ENCODE measurements around the gene TNF. TPM values are rescaled to one million over a fixed set of nuclear protein-coding genes. Genes with fewer than 3 reads are reported as not detected.

The TNF gene
- total and polyA plus RNA-seq, 3 donors from 2014 or later = 0.24 to 1.1 (median 0.31) TPM

GRCh38 chr6:31541658-31542521, 33.5 kb upstream of the TNF start, which contains the start of gene DDX39B:
TSS of gene DDX39B (minus strand) at chr6:31542003. CDS start at chr6:31540532, 1,471 bp downstream.
- TF ChIP-seq CTCF (IDR thresholded peaks at IDR 0.05) (no peak), POLR2A (IDR thresholded peaks at IDR 0.05) (peak; percentile 29)
- Histone ChIP-seq H3K4me3 (peak within 1 kb of the TSS; percentile 77 to 83), H3K9me3 (no peaks in the 10 kb centered on the region), H3K36me3 (ENCODE audit: low read depth, missing control alignments) (no peaks in the 10 kb centered on the region), H3K4me1 (peaks cover 27% of the 10 kb centered on the region), H3K27ac (peak within 1 kb of the TSS; percentile 94 to 97), H3K27me3 (no peaks in the 10 kb centered on the region)
- intact Hi-C loops (cut with DNase I; ENCODE audit: low total_unique reads) = loop anchor here (10.0 kb wide), 1 partner anchor 53 kb away; the partner anchor contains the start of gene NCR3
- peak; percentile 97 for DNase-seq
- 1% methylated on average over 36 to 43 of the region's 43 CpGs for WGBS, 2 donors

GRCh38 chr6:31543639-31544038, 31.7 kb upstream of the TNF start:
- Histone ChIP-seq H3K36me3 (ENCODE audit: low read depth, missing control alignments) (no peaks in the 10 kb centered on the region), H3K27me3 (no peaks in the 10 kb centered on the region), H3K9me3 (no peaks in the 10 kb centered on the region), H3K4me3 (no peak overlapping the region), H3K4me1 (peaks cover 36% of the 10 kb centered on the region), H3K27ac (no peak overlapping the region)
- intact Hi-C loops (cut with DNase I; ENCODE audit: low total_unique reads) = loop anchor here (10.0 kb wide), 1 partner anchor 51 kb away; the partner anchor contains the start of gene NCR3
- 89 to 93% methylated on average over 6 of the region's 6 CpGs for WGBS, 2 donors
- TF ChIP-seq POLR2A (IDR thresholded peaks at IDR 0.05) (no peak), CTCF (IDR thresholded peaks at IDR 0.05) (no peak)
- no peak for DNase-seq

DNA sequence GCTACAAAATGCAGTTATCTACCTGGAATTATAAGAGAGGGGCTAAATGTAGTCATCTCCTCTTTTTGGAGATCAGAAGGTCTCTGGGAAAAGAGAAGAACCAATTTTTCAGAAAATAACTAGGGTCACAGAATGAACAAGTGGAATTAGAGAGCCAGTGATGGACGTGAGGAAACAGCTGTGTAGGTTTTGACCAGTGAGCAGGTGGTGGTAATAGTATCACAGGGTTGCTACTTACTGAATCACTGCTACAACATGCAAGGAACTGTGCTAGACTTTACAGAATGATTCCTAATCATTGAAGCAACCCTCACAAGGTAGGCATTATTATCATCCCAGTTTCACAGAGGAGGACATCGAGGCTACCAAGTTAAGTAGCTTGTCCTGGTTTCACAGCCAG, 30.7 kb upstream of the TNF start:
- Histone ChIP-seq H3K36me3 (ENCODE audit: low read depth, missing control alignments) (no peaks in the 10 kb centered on the region), H3K9me3 (no peaks in the 10 kb centered on the region), H3K27me3 (no peaks in the 10 kb centered on the region), H3K27ac (no peak overlapping the region), H3K4me3 (no peak overlapping the region), H3K4me1 (peaks cover 32% of the 10 kb centered on the region)
- TF ChIP-seq POLR2A (IDR thresholded peaks at IDR 0.05) (no peak), CTCF (IDR thresholded peaks at IDR 0.05) (no peak)
- 69 to 77% methylated on average over 2 of the region's 2 CpGs for WGBS, 2 donors
- intact Hi-C loops (cut with DNase I; ENCODE audit: low total_unique reads) = loop anchor here (10.0 kb wide), 1 partner anchor 50 kb away; the partner anchor contains the start of gene NCR3
- DNase-seq = no peak

- 74 to 78% methylated on average over 7 of the region's 7 CpGs for WGBS, 2 donors
- Histone ChIP-seq H3K4me3 (no peak overlapping the region), H3K9me3 (no peaks in the 10 kb centered on the region), H3K27ac (no peak overlapping the region), H3K36me3 (ENCODE audit: low read depth, missing control alignments) (no peaks in the 10 kb centered on the region), H3K27me3 (no peaks in the 10 kb centered on the region), H3K4me1 (peaks cover 26% of the 10 kb centered on the region)
- DNase-seq = no peak
- intact Hi-C loops (cut with DNase I; ENCODE audit: low total_unique reads) = loop anchor here (10.0 kb wide), 1 partner anchor 50 kb away; the partner anchor contains the start of gene NCR3
- TF ChIP-seq CTCF (IDR thresholded peaks at IDR 0.05) = no peak
- TF ChIP-seq POLR2A (IDR thresholded peaks at IDR 0.05) = no peak
Observed at GRCh38 chr6:31545291-31545690, 30.1 kb upstream of the TNF start.

All from testis (tissue), 3 donors.